ENCODE results near the gene IL2RA. TPM values are rescaled to one million over a fixed set of nuclear protein-coding genes. Genes with fewer than 3 reads are reported as not detected.
"Not testable (repeated sequence)": the region's sequence is repeated elsewhere in the genome, so short reads cannot be mapped to it uniquely, and the experiment has no call there.

The IL2RA gene
- polyA plus RNA-seq, 10 donors, result 0.45 to 0.92 (median 0.58) TPM; not detected in 6

DNA sequence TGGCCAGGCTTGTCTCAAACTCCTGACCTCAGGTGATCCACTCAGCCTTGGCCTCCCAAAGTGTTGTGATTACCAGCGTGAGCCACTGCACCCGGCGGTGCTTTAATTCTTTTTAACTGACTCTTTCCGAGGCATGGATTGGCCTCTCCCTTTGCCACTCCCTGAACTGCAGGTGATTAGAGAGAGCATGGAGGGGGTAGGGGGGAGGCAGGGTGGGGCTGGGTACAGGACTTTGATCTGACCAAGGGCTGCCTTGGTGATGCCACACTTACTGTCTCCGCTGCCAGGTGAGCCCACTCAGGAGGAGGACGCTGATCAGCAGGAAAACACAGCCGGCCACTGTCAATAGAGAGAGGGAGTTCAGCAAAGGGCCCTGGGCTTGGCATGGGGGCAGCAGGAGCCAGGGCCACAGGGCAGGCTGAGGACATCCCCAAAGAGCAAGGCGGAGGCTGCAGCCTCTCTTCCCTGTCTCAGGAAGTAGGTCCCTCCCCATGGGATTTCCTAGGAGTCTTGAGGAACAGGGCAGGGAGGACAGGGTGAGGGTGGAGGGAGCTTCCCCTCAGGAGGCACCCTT is 44.3 kb downstream of the IL2RA start:
- DNase-seq, result no peak

DNA sequence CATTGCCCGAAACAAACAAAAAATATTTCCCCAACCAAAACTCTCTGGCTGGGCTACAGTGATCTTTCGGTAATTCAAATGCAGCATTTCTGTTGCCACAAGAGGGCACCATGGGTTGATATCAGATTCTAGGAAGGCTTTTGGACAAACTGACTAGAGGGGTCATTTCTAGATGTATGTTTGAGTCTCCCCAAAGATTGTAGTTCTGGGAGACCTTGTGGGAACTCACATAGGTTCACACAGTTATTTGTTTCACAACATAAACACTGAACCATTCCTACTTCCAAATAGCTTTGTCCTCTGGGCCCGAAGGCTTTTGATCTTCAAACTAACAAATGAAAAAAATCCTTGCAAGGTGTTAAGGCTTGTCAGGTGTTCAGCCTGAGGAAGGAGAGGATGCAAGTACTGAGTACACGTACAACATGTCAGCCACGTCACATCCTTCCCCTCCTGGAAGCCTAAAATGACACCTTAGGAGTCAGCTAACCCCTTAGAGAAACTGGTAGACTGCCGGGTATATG is 47.9 kb downstream of the IL2RA start:
- peak; percentile 25 to 62 (median 50) for DNase-seq

DNA sequence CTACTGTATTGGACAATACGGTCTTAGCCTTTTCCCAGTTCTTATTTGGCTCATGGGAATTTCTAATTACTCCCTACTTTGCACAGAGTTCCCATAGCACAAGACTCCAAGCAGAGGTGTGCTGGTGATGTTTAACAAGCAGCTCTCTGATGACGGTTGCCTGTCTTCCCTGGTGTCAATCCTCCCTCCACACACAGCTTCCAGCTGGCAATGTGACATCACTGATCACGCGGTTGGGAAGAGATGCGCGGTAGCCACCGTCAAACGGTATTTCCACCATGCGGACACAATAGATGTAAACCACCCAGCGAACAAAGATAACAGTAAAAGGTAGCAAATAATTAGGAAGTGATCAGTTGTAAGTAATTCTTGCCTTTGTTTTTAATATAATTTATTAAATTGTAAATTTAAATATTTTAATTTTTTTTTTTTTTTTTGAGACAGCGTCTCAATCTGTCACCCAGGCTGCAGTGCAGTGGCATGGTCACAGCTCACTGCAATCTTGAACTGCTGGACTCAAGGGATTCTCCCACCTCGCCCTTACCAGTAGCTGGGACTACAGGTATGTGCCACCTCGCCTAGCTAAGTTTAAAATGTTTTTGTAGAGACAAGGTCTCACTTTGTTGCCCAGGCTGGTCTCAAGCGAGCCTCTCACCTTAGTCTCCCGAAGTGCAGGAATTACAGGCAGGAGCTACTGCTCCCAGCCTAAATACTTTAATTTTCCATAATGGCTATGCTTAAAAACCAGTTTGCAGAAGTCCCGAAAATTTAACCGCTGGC is 48.6 kb downstream of the IL2RA start:
- no peak for DNase-seq

DNA sequence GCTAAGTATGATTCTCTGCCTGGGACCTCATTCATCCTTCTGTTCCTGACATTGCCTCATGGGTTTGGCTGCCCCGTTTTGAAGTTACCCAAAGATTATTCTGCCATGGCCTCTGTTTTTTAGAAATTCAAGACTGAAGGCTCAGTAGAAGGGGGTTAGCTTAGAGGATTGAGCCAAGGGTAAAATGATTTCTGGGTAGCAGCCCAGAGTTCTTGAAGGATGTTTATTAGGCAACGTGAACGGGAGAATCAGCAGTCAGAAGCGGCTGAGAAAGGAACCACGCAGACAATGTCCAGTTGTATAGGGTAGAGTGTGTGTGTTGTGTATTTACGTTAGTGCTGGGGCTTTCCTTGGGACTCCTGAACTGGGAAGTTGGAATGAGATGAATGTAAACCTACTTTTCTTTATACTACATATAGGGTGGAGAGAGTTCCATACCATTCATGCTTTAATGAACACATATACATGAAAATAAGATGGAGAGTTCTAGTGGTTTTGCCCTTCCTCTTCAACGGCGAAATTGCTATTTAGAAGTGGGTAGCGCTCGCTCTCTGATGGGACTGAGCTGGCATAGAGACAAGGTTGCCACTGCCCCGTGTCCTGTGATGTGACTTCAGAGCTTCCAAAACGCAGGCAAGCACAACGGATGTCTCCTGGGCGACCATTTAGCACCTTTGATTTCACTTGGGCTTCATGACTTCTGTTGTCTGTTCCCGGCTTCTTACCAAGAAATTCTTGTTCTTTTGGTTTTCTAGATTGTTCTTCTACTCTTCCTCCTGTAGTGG is 49.9 kb downstream of the IL2RA start:
- DNase-seq, result no peak

DNA sequence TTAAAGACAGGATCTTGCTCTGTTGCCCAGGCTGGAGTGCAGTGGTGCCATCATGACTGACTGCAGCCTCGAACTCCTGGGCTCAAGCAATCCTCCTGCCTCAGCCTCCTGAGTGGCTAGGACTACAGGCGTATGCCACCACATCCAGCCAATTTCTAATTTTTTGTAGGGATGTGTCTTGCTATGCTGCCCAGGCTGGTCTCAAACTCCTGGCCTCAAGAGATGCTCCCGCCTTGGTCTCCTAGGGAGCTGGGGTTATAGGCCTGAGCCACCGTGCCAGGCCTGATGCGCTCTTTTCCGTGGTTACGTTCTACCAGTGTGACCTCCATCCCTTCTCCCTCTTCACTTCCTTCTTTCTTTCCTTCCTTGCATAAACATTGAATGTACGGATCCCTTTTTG is 50.6 kb downstream of the IL2RA start:
- no peak for DNase-seq

DNA sequence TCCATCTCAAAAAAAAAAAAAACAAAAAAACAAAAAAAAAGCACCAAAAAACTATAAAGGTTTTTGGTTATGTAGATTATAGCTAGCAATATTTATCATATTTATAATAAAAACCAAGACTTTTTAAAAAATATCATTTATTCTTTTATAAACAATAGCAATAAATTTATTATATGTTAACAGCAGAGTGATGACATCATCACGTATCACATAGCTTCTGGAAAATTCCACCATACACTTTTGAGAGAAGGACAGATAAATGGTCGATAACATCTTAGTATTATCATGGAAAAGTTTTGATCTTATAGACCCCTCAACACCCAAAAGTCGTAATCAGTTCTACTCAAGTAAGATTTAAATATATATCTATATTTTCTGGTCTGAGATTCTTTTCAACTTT is 51.6 kb downstream of the IL2RA start:
- DNase-seq, result no peak

DNA sequence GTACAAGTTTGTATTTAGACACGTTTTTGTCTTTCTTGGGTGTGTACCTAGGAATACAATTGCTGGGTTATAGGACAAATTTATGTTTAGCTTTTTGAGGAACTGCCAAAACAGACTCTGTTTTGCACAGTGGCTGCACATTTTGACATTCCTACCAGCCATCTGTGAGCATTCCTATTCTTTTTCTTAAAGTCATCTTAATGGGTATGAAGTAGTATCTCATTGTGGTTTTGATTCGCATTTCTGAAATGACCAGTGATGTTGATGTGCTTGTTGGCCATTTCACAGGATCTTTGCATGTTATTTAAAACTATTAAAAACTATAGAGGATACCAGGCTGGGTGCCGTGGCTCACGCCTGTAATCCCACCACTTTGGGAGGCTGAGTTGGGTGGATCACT is 52.2 kb downstream of the IL2RA start:
- DNase-seq, result no peak

DNA sequence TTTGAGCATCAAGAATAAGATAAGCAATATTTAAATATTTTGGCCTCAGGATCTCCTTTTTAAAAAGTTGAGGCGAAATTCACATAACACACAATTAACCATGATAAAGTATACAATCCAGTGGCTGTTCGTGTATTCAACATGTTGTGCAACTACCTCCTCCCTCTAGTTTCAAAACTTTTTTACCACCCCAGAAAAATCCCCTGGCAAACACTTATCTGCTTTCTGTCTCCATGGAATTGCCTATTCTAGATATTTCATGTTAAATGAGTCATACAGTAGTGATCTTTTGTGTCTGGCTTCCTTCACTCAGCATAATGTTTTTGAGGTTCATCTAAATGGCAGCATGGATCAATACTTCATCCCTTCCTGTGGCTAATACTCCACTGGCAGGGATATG is 53.0 kb downstream of the IL2RA start:
- no peak for DNase-seq

DNA sequence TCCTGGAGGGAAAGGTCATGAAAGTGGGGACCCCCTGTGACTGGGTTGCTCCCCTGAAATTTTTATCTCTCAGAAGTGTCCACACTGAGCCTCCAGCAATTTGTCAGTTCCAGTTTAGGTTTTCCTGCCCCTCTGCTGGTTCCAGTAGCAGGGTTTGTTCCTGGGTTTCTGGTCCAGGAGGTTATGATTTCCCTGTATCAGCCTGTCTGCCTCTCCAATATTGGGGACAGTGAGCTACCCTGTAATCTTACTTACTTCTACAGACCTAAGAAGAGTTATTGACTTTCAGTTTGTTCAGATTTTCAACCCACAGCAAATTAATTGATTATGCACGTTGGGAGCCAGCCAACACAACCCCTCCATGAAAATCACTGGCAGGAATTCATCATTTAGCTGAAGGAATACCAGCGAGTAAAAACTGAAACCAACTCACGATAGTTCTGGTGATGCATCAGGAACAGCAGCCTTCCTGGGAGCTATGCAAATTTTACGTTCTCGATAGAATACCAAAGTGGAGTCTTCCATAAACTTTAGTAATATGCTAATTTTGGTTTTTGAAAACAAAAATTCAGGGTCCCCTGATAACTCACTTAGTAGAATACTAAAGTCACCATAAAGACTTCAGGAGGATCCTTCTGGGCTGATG is 53.5 kb downstream of the IL2RA start:
- DNase-seq, result no peak

DNA sequence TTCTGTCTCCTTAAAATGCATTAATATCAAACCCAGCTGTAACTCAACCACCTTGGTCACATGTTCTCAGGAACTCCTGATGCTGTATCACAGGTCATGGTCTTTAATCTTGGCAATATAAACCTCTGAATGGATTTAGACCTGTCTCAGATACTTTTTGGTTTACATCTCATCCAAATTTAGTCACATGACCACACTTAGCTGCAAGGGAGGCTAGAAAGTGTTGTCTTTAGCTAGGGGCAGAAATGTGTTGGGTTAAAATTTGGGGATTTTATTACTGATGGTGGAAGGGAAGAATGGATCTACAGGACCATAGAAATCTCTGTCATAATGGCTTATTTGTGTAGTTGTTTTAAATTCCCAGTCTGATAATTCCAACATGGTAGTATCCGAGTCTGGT is 55.2 kb downstream of the IL2RA start:
- no peak for DNase-seq

DNA sequence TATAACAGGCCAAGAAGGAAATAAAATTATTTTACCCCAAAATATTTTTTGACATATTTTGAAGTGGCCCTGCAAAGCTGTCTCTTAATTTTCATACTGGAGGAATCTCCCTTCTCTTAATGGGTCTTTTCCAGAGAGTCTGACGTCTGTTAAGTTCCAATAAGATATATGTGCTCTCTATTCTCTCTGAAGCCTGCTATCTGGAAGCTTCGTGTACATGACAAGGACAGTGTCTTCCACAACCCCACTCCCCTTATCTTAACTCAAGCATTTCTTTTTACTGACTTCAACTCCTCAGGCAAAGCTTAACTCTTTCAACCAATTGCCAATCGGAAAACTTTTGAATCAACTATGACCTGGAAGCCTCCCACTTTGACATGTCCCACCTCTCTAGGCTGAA is 55.6 kb downstream of the IL2RA start:
- no peak for DNase-seq

DNA sequence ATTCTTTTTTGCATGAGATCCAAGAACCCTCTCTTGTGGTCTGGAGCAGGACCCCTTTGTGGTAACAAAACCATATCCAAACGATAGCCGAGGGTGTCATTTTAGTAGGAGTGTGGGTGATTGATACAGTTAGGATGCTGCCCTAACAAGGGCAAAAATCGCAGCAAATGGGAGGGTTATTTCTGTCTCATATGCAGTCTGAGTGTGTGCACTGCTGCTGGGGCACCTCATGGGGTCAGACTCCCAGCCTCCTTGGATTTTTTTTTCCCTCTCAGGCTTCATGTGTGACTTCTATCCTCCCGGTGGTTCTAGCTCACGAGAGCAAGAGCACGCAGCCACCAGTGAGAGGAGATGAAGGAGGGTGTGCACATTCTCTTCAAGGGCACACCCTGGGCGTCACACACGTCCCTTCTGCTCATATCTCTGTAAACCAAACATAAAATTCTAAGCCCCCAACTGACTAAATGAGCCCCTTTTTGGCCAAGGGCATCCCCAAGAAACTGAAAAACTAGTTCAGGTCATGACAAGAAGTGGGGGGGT is 56.2 kb downstream of the IL2RA start:
- DNase-seq, result no peak

DNA sequence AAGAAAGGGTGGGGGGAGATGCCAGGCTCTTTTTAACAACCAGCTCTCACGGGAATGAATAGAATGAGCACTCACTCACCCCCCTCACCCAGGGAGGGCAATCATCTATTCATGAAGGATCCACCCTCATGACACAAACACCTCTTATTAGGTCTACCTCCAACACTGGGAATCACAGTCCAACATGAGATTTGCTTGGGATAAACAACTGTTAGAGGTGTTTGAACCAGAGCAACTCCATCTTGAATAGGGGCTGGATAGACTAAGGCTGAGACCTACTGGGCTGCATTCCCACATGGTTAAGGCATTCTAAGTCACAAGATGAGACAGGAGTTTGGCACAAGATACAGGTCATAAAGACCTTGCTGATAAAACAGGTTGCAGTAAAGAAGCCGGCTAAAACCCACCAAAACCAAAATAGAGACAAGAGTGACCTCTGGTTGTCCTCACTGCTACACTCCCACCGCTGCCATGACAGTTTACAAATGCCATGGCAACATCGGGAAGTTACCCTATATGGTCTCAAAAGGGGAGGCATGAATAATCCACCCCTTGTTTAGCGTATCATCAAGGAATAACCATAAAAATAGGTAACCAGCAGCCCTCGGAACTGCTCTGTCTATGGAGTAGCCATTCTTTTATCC is 56.9 kb downstream of the IL2RA start:
- DNase-seq, result not testable (repeated sequence)

DNA sequence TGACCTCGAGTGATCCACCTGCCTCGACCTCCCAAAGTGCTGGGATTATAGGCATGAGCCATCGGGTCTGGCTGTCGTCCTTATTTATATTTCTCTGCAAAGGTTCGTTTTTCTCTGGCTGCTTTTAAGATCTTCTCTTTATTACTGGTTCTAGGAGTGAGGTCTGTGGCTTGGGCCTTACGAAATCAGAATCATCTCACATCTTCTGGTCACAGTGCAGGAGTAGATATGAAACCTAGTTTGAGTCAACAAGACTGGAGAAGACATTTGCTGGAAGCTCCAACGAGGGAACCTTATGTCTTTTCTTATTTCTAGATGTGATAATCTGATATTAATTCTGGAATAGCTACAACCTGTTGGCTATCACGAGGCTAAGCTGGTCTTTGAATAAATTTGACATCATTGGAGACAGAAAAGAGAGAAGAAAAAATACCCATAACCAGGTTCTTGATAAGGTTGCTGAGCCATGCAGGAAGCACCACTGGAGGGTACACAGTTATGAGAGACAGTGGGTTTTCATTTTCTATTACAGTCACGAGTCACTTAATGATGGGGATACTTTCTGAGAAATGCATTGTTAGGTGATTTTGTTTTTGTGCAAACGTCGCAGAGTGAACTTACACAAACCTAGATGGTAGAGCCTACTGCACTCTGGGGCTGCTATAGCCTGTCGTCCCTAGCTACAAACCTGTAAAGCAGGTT is 59.2 kb downstream of the IL2RA start:
- DNase-seq, result no peak

DNA sequence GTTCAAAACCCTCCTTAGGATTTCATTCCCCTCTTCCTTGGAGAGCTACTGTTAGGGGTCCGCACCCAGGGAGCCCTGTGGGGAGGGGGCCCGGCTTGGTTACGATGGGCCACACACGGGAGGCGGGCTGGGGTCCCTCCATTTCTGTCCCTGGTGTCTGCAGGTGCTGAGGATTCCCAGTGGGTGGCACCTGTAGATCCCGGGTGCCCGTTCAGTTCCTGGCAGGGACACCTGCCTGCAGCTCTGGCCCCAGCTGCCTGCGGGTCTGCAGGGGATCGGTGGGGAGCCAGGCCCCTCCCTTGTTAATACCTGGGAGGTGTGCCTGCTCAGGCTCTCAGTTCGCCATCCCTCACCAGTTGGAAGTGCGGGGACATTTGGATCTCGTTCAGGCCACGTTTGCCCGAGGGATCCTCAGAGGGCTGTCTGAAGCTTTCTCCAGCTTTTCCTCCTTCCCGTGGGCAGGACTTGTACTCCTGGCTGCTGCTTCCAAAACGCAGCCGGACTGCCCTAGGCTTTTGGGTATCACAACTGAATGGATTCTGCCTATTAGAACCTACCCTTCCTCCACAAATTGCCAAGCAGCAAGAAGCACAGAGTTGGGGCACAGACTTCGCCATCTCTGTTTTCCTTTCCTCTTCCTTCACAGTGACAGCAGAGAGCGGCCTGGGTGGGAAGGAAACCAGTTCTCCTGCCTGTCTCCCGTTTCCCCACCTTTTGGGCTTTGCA is 62.6 kb downstream of the IL2RA start:
- no peak for DNase-seq

DNA sequence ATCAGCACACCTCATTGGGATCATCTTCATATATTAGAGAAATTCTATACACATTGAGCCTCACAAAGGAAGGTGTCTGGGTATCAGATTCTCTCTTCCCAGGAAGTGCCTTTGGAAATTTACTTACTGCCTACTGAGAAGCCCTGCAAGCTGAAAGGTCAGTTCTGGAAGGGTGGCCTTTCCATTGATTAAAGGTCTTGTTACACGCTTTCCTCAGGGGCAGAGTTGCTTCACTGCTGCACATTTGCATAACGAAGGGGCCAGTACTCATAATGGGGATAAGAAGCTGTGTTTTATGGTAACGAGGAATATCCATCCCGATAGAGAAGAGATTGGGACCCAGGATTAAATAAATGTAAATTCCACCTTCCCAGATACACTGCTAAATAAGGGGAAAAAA is 65.5 kb downstream of the IL2RA start:
- DNase-seq, result no peak

DNA sequence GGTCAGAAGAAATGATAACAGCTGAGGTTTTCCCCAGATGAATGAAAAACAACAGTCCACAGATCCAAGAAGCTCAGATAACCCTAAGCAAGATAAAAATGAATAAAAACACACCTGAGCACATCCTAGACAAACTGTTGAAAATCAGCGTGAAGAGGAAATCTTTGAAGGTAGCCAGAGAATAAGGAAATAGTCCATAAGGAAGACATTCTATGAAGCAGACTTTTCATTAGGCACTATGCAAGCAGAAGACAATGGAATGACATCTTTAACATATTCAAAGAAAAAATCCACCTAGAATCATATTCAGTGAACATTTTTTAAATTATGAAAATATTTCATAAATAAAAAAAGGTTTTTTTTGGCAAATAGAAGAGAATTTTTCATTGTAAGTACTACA is 69.8 kb downstream of the IL2RA start:
- DNase-seq, result no peak

DNA sequence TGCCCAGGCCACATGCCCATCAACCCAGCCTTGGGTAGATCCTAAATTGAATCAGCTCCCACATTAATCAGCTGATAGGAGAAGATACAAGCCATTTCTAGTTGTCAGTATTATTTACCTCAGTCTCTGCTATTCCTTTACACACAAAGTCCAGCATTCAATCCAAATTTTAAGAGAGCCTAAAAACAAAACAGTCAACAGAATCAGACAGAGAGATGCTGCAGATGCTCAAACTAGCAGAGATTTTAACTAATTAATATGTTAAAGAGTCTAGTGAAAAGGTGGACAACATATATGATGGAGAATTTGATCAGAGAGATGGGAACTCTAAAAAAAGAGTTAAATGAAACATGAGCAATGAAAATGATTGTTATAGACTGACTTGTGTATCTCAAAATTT is 70.5 kb downstream of the IL2RA start:
- no peak for DNase-seq

DNA sequence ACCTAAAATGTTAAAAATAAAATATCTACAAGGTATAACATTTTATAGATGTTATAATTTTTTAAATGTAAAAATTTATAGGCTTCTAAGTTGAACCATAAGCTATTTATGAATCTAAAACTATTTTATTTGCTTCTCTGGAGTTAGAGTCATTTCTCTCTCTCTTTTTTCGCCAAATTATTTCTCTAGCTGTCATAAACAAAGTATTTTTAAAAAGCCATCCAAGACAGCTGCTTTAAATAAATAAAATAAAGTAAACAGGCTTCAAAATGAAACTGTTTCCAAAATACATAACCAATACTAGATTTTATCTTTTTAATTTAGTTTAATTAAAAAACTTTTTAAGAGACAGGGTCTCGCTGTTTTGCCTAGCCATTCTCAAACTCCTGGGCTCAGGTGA is 72.4 kb downstream of the IL2RA start:
- no peak for DNase-seq

DNA sequence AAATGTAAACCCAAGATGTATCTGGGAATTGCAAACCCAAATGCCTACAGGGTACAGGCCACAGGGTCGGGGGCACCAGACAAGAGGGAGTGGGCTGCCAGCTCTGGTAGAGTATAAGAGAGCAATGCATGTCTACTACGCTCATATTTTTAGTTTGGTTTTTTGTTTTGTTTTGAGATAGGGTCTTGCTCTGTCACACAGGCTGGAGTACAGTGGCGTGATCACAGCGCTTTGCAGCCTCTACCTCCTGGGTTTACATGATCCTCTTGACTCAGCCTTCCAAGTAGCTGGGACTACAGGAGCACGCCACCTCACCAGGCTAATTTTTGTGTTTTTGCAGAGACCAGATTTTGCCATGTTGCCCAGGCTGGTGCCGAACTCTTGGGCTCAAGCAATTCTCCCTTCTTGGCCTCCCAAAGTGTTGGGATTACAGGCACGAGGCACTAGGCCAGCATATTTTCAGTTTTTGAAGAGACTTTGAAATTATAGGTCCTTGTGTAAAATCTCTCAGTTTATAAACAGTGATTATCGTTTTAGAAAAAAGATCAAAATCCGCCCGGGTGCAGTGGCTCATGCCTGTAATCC is 73.7 kb downstream of the IL2RA start:
- no peak for DNase-seq
